BJ (cell line): ENCODE measurements around the gene C3orf20. TPM values are rescaled to one million over a fixed set of nuclear protein-coding genes. Genes with fewer than 3 reads are reported as not detected.

Experiments
- CTCF ChIA-PET: fragments of 350-600 bp; formaldehyde crosslinking; extraction: SDS; loops from one replicate; lab custom pipeline; 2021; ENCODE audit warnings: antibody characterized with exemption, inconsistent platforms; lab: Yijun Ruan, JAX
- POLR2A ChIA-PET: fragments of 300-600 bp; sonication (Branson Sonifier 250); formaldehyde crosslinking; extraction: SDS; loops from one replicate; lab custom pipeline; 2021; ENCODE audit warnings: antibody characterized with exemption; lab: Charles Lee
- DNase-seq: peaks from one replicate; pipeline ENCODE4 v3.0.0-alpha.2; 2011; ENCODE audit warnings: low read depth
- H3K27me3 ChIP-seq: 2 replicates; pipeline ENCODE4 v1.6.0; 2011; ENCODE audit warnings: low read length; ENCODE audit not compliant: control insufficient read depth, insufficient read depth
- H3K36me3 ChIP-seq: 2 replicates; pipeline ENCODE4 v1.5.1; 2011; ENCODE audit warnings: low read length; ENCODE audit not compliant: control insufficient read depth, insufficient read depth
- H3K4me3 ChIP-seq: 2 replicates; pipeline ENCODE4 v1.5.1; 2011; ENCODE audit warnings: low read depth, mild to moderate bottlenecking, control low read depth, low read length
- polyA plus RNA-seq: library from polyadenylated mRNA; depleted of rRNA; stranded (reverse); fragments of >200 nt; gene quantifications from 2 replicates; pipeline ENCODE4 v1.2.3, GENCODE V29; 2011; rRNA removed
- TF ChIP-seq, protein P1 (sequence below): IDR thresholded peaks from 2 replicates; pipeline ENCODE4 v1.5.1; 2011; ENCODE audit warnings: low read depth, mild to moderate bottlenecking, control low read depth, inconsistent platforms, low read length, moderate library complexity; ENCODE audit not compliant: insufficient read depth

Gene C3orf20
- polyA plus RNA-seq, 1 experiment = not detected

DNA sequence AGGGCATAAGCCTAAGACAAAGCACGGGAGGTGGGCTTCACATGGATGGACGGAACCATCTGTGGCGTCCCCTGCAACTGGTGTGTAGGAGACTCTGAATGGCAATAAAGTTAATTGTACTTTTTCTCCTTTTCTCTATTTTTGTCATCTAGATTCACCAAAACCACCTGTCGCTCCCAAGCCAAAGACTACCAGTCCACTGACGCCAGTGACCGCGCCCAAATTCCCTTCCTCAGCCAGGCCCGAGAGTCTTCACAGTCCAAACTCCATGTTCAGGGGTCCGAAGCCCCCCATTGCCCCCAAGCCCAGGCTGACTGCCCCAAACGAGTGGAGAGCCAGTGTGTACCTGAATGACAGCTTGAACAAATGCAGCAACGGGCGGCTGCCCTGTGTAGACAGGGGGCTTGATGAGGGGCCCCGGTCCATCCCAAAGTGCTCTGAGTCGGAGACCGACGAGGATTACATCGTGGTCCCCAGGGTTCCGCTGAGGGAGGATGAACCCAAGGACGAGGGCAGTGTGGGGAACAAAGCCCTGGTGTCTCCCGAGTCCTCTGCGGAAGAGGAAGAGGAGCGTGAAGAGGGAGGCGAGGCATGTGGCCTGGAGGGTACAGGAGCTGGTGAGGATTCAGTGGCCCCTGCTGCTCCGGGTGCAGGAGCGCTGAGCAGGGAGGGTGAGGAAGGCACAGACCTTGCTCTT is 144.0 kb downstream of the C3orf20 start, which contains the start of gene FGD5:
TSS of gene FGD5 (plus strand) at position 159 of the 697 bp plus-strand sequence. CDS start at position 269, 110 bp downstream.
- no peaks in the 10 kb centered on the region; the same call in 1 of the 2 replicates for H3K27me3 ChIP-seq
- H3K4me3 ChIP-seq = no peak within 1 kb of the TSS
- DNase-seq = no peak
- ChIA-PET POLR2A (no interaction called here), CTCF (no interaction called here)
- TF ChIP-seq, protein P1, sequence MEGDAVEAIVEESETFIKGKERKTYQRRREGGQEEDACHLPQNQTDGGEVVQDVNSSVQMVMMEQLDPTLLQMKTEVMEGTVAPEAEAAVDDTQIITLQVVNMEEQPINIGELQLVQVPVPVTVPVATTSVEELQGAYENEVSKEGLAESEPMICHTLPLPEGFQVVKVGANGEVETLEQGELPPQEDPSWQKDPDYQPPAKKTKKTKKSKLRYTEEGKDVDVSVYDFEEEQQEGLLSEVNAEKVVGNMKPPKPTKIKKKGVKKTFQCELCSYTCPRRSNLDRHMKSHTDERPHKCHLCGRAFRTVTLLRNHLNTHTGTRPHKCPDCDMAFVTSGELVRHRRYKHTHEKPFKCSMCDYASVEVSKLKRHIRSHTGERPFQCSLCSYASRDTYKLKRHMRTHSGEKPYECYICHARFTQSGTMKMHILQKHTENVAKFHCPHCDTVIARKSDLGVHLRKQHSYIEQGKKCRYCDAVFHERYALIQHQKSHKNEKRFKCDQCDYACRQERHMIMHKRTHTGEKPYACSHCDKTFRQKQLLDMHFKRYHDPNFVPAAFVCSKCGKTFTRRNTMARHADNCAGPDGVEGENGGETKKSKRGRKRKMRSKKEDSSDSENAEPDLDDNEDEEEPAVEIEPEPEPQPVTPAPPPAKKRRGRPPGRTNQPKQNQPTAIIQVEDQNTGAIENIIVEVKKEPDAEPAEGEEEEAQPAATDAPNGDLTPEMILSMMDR = no peak
- H3K36me3 ChIP-seq = no peaks in the 10 kb centered on the region

DNA sequence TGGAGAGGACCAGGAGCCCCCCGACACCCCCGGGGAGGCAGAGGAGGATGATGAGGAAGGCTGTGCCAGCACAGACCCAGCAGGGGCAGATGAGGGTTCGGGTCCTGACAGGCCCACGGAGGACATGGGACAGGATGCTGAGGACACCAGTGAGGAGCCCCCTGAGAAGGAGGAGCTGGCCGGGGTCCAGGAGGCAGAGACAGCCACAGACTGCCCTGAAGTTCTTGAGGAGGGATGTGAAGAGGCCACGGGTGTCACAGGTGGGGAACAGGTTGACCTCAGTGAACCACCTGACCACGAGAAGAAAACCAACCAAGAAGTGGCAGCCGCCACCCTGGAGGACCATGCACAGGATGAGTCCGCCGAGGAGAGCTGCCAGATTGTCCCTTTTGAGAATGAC is 144.7 kb downstream of the C3orf20 start:
- Histone ChIP-seq H3K27me3 (no peaks in the 10 kb centered on the region; the same call in none of the 2 replicates), H3K36me3 (no peaks in the 10 kb centered on the region), H3K4me3 (no peak overlapping the region)
- no peak for DNase-seq
- ChIA-PET POLR2A (no interaction called here), CTCF (no interaction called here)
- TF ChIP-seq, protein P1 = no peak

DNA sequence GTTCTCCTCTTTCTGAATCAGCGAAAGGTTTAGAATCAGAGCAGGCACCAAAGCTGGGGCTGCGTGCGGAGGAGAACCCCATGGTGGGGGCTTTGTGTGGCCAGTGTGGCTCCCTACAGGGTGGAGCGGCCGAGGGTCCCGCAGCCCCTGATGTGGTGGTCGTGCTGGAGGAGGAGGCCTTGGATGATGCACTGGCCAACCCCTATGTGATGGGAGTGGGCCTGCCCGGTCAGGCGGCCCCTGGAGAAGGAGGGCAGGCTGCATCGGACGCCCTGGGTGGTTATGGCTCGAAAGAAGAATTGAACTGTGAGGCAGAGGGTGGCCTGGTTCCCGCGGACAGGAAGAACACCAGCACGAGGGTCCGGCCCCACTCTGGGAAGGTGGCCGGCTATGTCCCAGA is 145.2 kb downstream of the C3orf20 start:
- DNase-seq = no peak
- Histone ChIP-seq H3K36me3 (no peaks in the 10 kb centered on the region), H3K4me3 (no peak overlapping the region), H3K27me3 (no peaks in the 10 kb centered on the region; the same call in none of the 2 replicates)
- TF ChIP-seq, protein P1 = no peak
- ChIA-PET POLR2A (no interaction called here), CTCF (no interaction called here)

DNA sequence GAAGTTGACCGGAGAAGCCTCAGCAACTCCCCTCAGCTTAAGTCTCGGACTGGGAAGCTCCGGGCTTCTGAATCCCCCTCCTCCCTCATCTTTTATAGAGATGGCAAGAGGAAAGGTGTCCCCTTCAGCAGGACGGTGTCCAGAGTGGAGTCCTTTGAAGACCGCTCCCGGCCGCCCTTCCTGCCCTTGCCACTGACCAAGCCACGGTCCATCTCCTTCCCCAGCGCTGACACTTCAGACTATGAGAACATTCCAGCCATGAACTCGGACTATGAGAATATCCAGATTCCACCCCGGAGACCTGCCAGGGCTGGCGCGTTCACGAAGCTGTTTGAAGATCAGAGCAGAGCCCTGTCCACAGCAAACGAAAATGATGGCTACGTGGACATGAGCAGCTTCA is 146.2 kb downstream of the C3orf20 start:
- H3K27me3 ChIP-seq = no peaks in the 10 kb centered on the region; the same call in none of the 2 replicates
- TF ChIP-seq, protein P1 = no peak
- H3K36me3 ChIP-seq = no peaks in the 10 kb centered on the region
- CTCF ChIA-PET = no interaction called here
- POLR2A ChIA-PET = no interaction called here
- no peak for DNase-seq
- H3K4me3 ChIP-seq = no peak overlapping the region

DNA sequence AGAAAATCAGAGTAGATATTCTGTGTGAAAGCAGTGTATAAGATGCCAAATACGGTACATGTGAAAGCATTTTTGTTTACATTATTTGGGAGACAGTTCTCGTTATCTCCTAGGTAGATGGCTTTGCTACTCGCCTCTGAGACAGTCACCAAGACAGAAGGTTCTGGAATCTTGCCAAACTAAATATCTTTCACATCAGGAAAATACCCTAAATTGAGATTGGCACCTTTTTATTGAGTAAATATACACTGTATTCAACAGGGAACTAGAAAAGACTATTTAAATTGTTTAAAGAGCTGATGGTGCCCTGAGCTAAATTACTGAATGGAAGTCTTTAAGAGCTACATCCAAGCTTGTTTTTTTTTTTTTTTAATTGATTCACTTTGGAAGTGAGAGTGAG is 147.2 kb downstream of the C3orf20 start:
- Histone ChIP-seq H3K36me3 (no peaks in the 10 kb centered on the region), H3K4me3 (no peak overlapping the region), H3K27me3 (no peaks in the 10 kb centered on the region; the same call in none of the 2 replicates)
- POLR2A ChIA-PET = no interaction called here
- no peak for DNase-seq
- CTCF ChIA-PET = no interaction called here
- TF ChIP-seq, protein P1 = no peak

Other genes with a start within 250 kb of the C3orf20 start
- 0.18 and 0.45 TPM in 2 replicates for gene GRIP2, start 134.8 kb upstream of the C3orf20 start, polyA plus RNA-seq
- gene CCDC174, start 23.4 kb upstream of the C3orf20 start, polyA plus RNA-seq = 8.9 and 9.3 TPM in 2 replicates
- not detected in 2 replicates for gene FGD5, start 143.8 kb downstream of the C3orf20 start, polyA plus RNA-seq